ENCODE data around the gene TMEM132C.

- TF ChIP-seq CTCF (IDR thresholded peaks at IDR 0.05; ENCODE audit: low read length) (no peak), EZH2 (optimal IDR thresholded peaks at IDR 0.05; ENCODE audit: low read depth, low read length) (no peak)
These were observed 394.2 kb downstream of the TMEM132C start for GRCh38 chr12:128661226-128661569.

Measured in MM.1S (cell line).